Activated B cell treated with CpG ODN at 0.5 μM for 24 hours (primary cell): ENCODE measurements around the gene ZNF384. TPM values are rescaled to one million over a fixed set of nuclear protein-coding genes. Genes with fewer than 3 reads are reported as not detected.

Experiments
- ATAC-seq: fragments of 200-7000 bp; cut with Tn5 transposase; one replicate; pipeline ENCODE4 v1.10.0; 2021; ENCODE audit warnings: low read depth, mild to moderate bottlenecking, moderate library complexity
- CTCF ChIA-PET: fragments of 350-600 bp; sonication (Branson Sonifier 250); formaldehyde crosslinking; loops from one replicate; lab custom pipeline; 2021; ENCODE audit warnings: antibody characterized with exemption; lab: Charles Lee
- POLR2A ChIA-PET: fragments of 350-600 bp; sonication (Branson Sonifier 250); formaldehyde crosslinking; loops from one replicate; lab custom pipeline; 2021; ENCODE audit warnings: antibody characterized with exemption; lab: Charles Lee
- DNase-seq: peaks from one replicate; pipeline ENCODE4 v3.0.0; 2022
- H3K27ac Mint-ChIP-seq: one replicate; pipeline ENCODE4 v1.8.0; 2020; ENCODE audit warnings: mixed read lengths
- H3K27me3 Mint-ChIP-seq: one replicate; pipeline ENCODE4 v1.8.0; 2021; ENCODE audit warnings: mixed read lengths
- H3K36me3 Mint-ChIP-seq: one replicate; pipeline ENCODE4 v1.8.0; 2021; ENCODE audit warnings: low read depth, mixed read lengths
- H3K4me1 Mint-ChIP-seq: one replicate; pipeline ENCODE4 v1.8.0; 2021; ENCODE audit warnings: mixed read lengths
- H3K4me3 Mint-ChIP-seq: one replicate; pipeline ENCODE4 v1.8.0; 2020; ENCODE audit warnings: mild to moderate bottlenecking, mixed read lengths
- H3K9me3 Mint-ChIP-seq: one replicate; pipeline ENCODE4 v1.8.0; 2020; ENCODE audit warnings: mixed read lengths
- intact Hi-C: fragments of 100-400 bp; cut with micrococcal nuclease; formaldehyde crosslinking; loops from one replicate; pipeline ENCODE4 v1.15.1; 2024
- total RNA-seq: library from RNA; stranded (reverse); gene quantifications from 2 replicates; pipeline ENCODE4 v1.2.3, GENCODE V29; 2022
- TF ChIP-seq, protein P1 (sequence below): fragments of 200-600 bp; IDR thresholded peaks from one replicate; pipeline ENCODE4 v1.8.0; 2022; ENCODE audit warnings: antibody characterized with exemption, mild to moderate bottlenecking

Gene ZNF384
- total RNA-seq, 1 donor from 2014 or later: 98.6 TPM

DNA sequence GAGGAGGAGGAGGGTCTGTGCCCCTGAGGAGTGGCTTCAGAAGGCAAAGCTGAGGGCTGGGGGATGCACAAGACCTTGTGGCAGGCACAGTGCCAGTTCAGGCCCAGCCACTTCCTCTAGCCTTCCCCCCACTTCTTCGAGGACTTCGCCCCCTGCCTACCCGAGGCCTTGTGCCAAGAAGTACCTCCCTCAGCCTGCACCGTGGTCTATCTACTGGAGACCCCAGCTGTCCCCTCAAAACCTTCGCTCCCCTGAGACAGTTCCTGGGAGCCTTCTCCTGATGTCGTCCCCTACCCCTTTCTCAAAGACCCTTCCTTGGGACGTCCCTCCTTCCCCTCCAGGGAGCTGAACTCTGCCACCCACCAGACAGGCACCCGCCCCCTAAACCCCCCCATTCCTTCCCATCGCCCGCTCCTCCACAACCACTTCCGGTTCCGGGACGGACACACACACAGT is 604 bp downstream of the ZNF384 start:
- Mint-ChIP-seq H3K36me3 (peaks cover 36% of the 10 kb centered on the region), H3K4me3 (peak overlapping the region; percentile 94), H3K27ac (peak overlapping the region; percentile 96), H3K27me3 (no peaks in the 10 kb centered on the region), H3K9me3 (no peaks in the 10 kb centered on the region), H3K4me1 (peaks cover 52% of the 10 kb centered on the region)
- POLR2A ChIA-PET: interaction anchor here (0.6 to 3.6 kb wide), 41 partner anchors 8 to 403 kb away, joined by 3 to 232 read pairs (median 9); partner anchors contain the start of genes C12orf57, CDCA3, CHD4 and COPS7A
- no peak for DNase-seq
- TF ChIP-seq, protein P1, sequence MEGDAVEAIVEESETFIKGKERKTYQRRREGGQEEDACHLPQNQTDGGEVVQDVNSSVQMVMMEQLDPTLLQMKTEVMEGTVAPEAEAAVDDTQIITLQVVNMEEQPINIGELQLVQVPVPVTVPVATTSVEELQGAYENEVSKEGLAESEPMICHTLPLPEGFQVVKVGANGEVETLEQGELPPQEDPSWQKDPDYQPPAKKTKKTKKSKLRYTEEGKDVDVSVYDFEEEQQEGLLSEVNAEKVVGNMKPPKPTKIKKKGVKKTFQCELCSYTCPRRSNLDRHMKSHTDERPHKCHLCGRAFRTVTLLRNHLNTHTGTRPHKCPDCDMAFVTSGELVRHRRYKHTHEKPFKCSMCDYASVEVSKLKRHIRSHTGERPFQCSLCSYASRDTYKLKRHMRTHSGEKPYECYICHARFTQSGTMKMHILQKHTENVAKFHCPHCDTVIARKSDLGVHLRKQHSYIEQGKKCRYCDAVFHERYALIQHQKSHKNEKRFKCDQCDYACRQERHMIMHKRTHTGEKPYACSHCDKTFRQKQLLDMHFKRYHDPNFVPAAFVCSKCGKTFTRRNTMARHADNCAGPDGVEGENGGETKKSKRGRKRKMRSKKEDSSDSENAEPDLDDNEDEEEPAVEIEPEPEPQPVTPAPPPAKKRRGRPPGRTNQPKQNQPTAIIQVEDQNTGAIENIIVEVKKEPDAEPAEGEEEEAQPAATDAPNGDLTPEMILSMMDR: no peak
- ATAC-seq: peak; percentile 16
- intact Hi-C loops: loop anchor here (2.0 to 5.0 kb wide), 3 partner anchors 90 to 139 kb away; partner anchors contain the start of genes IFFO1 and P3H3
- CTCF ChIA-PET: interaction anchor here (1.4 to 1.8 kb wide), 5 partner anchors 25 to 135 kb away, joined by 3 to 13 read pairs (median 6); partner anchors contain the start of genes COPS7A, MLF2 and PTMS

GRCh38 chr12:6685814-6686213 is 3.4 kb downstream of the ZNF384 start:
- H3K36me3 Mint-ChIP-seq: peaks cover 59% of the 10 kb centered on the region
- intact Hi-C loops: loop anchor here (2.0 to 5.0 kb wide), 2 partner anchors 123 to 141 kb away; partner anchors contain the start of gene P3H3
- H3K4me1 Mint-ChIP-seq: peaks cover 56% of the 10 kb centered on the region
- ChIA-PET CTCF (no interaction called here), POLR2A (interaction anchor here (0.7 to 1.2 kb wide), 3 partner anchors 71 to 91 kb away, joined by 3 to 9 read pairs (median 3); no protein-coding TSS in a partner anchor)
- TF ChIP-seq, protein P1: no peak
- H3K27me3 Mint-ChIP-seq: no peaks in the 10 kb centered on the region
- H3K27ac Mint-ChIP-seq: no peak overlapping the region
- H3K9me3 Mint-ChIP-seq: no peaks in the 10 kb centered on the region
- DNase-seq (no peak), ATAC-seq (no peak)
- H3K4me3 Mint-ChIP-seq: no peak overlapping the region

GRCh38 chr12:6684609-6685008 is 4.6 kb downstream of the ZNF384 start:
- no peak for ATAC-seq

GRCh38 chr12:6676962-6677361 is 12.2 kb downstream of the ZNF384 start:
- POLR2A ChIA-PET: no interaction called here
- H3K36me3 Mint-ChIP-seq: peaks cover 97% of the 10 kb centered on the region
- no peak overlapping the region for H3K27ac Mint-ChIP-seq
- TF ChIP-seq, protein P1: no peak
- H3K4me1 Mint-ChIP-seq: peaks cover 5% of the 10 kb centered on the region
- DNase-seq (no peak), ATAC-seq (no peak)
- CTCF ChIA-PET: no interaction called here
- H3K9me3 Mint-ChIP-seq: no peaks in the 10 kb centered on the region
- intact Hi-C loops: no loop called here
- no peaks in the 10 kb centered on the region for H3K27me3 Mint-ChIP-seq
- H3K4me3 Mint-ChIP-seq: no peak overlapping the region

More at GRCh38 chr12:6684609-6685008, 4.6 kb downstream of the ZNF384 start:
- Mint-ChIP-seq H3K4me3 (no peak overlapping the region), H3K27me3 (no peaks in the 10 kb centered on the region), H3K27ac (peak overlapping the region; percentile 5), H3K36me3 (peaks cover 69% of the 10 kb centered on the region), H3K4me1 (peaks cover 48% of the 10 kb centered on the region), H3K9me3 (no peaks in the 10 kb centered on the region)
- CTCF ChIA-PET: interaction anchor here (0.6 to 1.4 kb wide), 19 partner anchors 11 to 147 kb away, joined by 3 to 22 read pairs (median 3); partner anchors contain the start of genes COPS7A, LPAR5 and NOP2
- no peak for DNase-seq
- POLR2A ChIA-PET: interaction anchor here (0.5 to 1.0 kb wide), 6 partner anchors 21 to 198 kb away, joined by 3 to 8 read pairs (median 4); no protein-coding TSS in a partner anchor
- TF ChIP-seq, protein P1: no peak
- intact Hi-C loops: loop anchor here (1.0 to 5.0 kb wide), 4 partner anchors 67 to 143 kb away; partner anchors contain the start of gene P3H3

GRCh38 chr12:6672143-6672542 is 17.0 kb downstream of the ZNF384 start:
- intact Hi-C loops: no loop called here
- ChIA-PET CTCF (no interaction called here), POLR2A (no interaction called here)
- TF ChIP-seq, protein P1: no peak
- ATAC-seq (no peak), DNase-seq (no peak)
- Mint-ChIP-seq H3K36me3 (peaks cover 99% of the 10 kb centered on the region), H3K9me3 (no peaks in the 10 kb centered on the region), H3K4me1 (peaks cover under 1% of the 10 kb centered on the region), H3K27me3 (no peaks in the 10 kb centered on the region), H3K4me3 (no peak overlapping the region), H3K27ac (no peak overlapping the region)
